ENCODE data around the gene L3MBTL2.

GRCh38 chr22:41215409-41215808, 10.3 kb downstream of the L3MBTL2 start:
- TF ChIP-seq CTCF (IDR thresholded peaks at IDR 0.05 in 2 of 3, conservative IDR thresholded peaks at IDR 0.05 in 1 of 3; ENCODE audit: borderline replicate concordance in 1 of 3, insufficient read depth in 1 of 3, low read depth in 2 of 3, low read length in 2 of 3) (no peak), REST (IDR thresholded peaks at IDR 0.05; ENCODE audit: low read depth) (no peak), RAD21 (IDR thresholded peaks at IDR 0.05; ENCODE audit: low read depth) (no peak), POLR2AphosphoS5 (IDR thresholded peaks at IDR 0.05; ENCODE audit: low read depth, low read length) (no peak), EGR1 (IDR thresholded peaks at IDR 0.05; ENCODE audit: low read depth) (no peak), TCF7L2 (IDR thresholded peaks at IDR 0.05; ENCODE audit: borderline replicate concordance, extremely low read depth, insufficient read depth, insufficient read length) (no peak), SIN3A (IDR thresholded peaks at IDR 0.05; ENCODE audit: low read depth) (no peak), POLR2A (IDR thresholded peaks at IDR 0.05; ENCODE audit: borderline replicate concordance, extremely low read depth, insufficient read depth, insufficient read length) (no peak), SP1 (IDR thresholded peaks at IDR 0.05; ENCODE audit: low read depth) (no peak), EZH2 (IDR thresholded peaks at IDR 0.05) (no peak), EZH2phosphoT487 (IDR thresholded peaks at IDR 0.05; ENCODE audit: borderline replicate concordance) (no peak)

Data from HCT116 (cell line).